ENCODE results near the gene VEGFA.

VEGFA gene

DNA sequence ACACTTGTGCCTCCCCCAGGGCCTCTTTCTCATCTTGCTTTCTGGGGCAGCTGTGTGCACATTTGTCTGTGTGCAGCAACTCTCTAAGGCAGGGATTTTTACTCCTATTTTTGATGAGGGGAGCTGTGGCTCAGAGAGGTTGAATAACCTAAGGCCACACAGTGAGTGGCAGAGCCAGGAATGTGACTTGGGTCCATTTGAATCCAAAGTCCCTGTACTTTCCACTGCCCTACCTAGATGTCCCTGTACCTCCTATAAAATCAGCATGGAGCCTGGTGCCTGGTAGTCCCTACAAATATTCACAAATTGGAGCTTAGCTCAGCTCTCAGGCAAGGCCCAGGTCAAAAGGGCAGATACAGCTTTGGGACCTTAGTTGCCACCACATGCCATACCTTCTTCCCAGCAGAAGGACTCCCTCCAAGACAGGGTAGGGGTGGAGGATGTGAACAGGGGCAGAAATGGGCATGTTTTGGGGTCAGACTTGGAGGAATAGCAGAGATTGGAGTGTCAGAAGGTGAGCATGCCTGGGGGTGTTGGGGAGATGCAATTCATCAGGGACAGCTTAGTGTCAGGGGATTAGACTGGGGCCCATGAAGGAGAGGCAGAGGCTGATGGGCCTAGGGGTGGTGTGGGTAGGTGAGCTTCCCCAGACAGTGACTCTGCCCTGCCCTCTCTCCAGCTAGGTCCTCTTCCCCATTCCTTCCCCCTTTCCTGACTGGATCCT lies 4.1 kb upstream of the VEGFA start:
- Histone ChIP-seq H3K9me3 (ENCODE audit: insufficient read depth, low read depth, low read length) (no peaks in the 10 kb centered on the region), H3K27me3 (ENCODE audit: insufficient read depth, low read length, poor library complexity, severe bottlenecking) (no peaks in the 10 kb centered on the region), H3K4me3 (ENCODE audit: low read length, poor library complexity, severe bottlenecking) (no peak overlapping the region), H3K79me2 (ENCODE audit: insufficient read depth, low read length) (peaks cover 9% of the 10 kb centered on the region), H3K9me2 (replicated peaks; ENCODE audit: low read depth, low read length) (no peaks in the 10 kb centered on the region), H3K4me1 (ENCODE audit: insufficient read depth, low read length, poor library complexity, severe bottlenecking) (peaks cover 4% of the 10 kb centered on the region), H3K4me2 (ENCODE audit: low read depth, low read length, poor library complexity, severe bottlenecking) (no peak overlapping the region), H4K20me1 (ENCODE audit: insufficient read depth, low read length, poor library complexity, severe bottlenecking) (peaks cover 4% of the 10 kb centered on the region), H3F3A (ENCODE audit: low read depth) (no peaks in the 10 kb centered on the region), H2AFZ (ENCODE audit: low read length) (no peak overlapping the region), H3K9ac (ENCODE audit: low read depth, low read length, poor library complexity, severe bottlenecking) (no peak overlapping the region), H3K36me3 (ENCODE audit: insufficient read depth, low read length) (no peaks in the 10 kb centered on the region)
- TF ChIP-seq, protein P1, sequence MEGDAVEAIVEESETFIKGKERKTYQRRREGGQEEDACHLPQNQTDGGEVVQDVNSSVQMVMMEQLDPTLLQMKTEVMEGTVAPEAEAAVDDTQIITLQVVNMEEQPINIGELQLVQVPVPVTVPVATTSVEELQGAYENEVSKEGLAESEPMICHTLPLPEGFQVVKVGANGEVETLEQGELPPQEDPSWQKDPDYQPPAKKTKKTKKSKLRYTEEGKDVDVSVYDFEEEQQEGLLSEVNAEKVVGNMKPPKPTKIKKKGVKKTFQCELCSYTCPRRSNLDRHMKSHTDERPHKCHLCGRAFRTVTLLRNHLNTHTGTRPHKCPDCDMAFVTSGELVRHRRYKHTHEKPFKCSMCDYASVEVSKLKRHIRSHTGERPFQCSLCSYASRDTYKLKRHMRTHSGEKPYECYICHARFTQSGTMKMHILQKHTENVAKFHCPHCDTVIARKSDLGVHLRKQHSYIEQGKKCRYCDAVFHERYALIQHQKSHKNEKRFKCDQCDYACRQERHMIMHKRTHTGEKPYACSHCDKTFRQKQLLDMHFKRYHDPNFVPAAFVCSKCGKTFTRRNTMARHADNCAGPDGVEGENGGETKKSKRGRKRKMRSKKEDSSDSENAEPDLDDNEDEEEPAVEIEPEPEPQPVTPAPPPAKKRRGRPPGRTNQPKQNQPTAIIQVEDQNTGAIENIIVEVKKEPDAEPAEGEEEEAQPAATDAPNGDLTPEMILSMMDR (conservative IDR thresholded peaks at IDR 0.05; ENCODE audit: low read length), result no peak
- no peak for TF ChIP-seq EZH2phosphoT487 (IDR thresholded peaks at IDR 0.05; ENCODE audit: borderline replicate concordance)

DNA sequence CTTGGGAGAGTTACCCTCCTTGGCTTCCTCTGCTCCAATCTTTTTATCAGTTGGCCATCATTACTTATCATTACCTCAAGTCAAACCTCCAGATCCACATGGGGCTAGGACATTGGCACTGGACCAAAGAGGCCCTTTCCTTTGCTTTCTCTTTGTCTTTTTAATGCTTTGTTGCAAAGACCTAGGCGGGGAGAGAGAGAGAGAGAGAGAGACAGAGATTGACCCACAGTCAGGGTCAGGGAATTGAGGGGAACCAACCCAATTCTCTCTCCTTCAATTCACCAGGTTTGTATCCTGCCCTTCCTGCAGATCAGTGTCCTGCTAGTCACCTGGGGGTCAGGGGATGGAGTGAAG lies 3.5 kb upstream of the VEGFA start:
- Histone ChIP-seq H3K36me3 (ENCODE audit: insufficient read depth, low read length) (no peaks in the 10 kb centered on the region), H2AFZ (ENCODE audit: low read length) (no peak overlapping the region), H3K4me2 (ENCODE audit: low read depth, low read length, poor library complexity, severe bottlenecking) (no peak overlapping the region)

DNA sequence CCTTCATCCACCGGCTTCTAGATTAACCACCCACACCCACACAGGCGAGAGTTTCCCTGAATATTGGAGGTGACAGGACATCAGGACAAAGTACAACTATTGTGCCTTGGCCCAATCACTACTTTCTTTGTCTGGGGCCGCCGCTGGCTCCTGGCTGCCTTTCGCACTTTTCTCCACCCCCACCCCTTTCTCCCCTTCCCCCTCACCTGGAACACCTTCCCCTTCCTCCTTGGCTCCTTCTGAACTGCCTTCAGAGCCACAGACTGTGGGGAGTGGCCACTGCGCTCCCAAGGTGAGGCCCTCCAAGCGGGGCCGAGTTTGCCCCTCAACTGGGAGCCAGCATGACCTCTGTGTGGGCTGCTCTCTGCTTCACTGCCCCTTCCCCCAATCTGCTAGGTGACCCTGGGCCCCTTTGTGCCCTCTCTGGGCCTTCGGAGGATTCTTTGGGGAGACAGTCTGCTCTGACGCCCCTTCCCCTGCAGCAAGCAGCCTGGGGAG lies 3.0 kb upstream of the VEGFA start:
- H3K9me3 ChIP-seq (ENCODE audit: insufficient read depth, low read depth, low read length), result no peaks in the 10 kb centered on the region
- no peaks in the 10 kb centered on the region for H3F3A ChIP-seq (ENCODE audit: low read depth)
- no peak overlapping the region for H3K4me3 ChIP-seq (ENCODE audit: low read length, poor library complexity, severe bottlenecking)
- H3K9me2 ChIP-seq (replicated peaks; ENCODE audit: low read depth, low read length), result no peaks in the 10 kb centered on the region
- H3K79me2 ChIP-seq (ENCODE audit: insufficient read depth, low read length), result peaks cover 20% of the 10 kb centered on the region
- H2AFZ ChIP-seq (ENCODE audit: low read length), result no peak overlapping the region
- peaks cover 4% of the 10 kb centered on the region for H4K20me1 ChIP-seq (ENCODE audit: insufficient read depth, low read length, poor library complexity, severe bottlenecking)
- no peaks in the 10 kb centered on the region for H3K36me3 ChIP-seq (ENCODE audit: insufficient read depth, low read length)
- H3K4me2 ChIP-seq (ENCODE audit: low read depth, low read length, poor library complexity, severe bottlenecking), result no peak overlapping the region
- H3K27me3 ChIP-seq (ENCODE audit: insufficient read depth, low read length, poor library complexity, severe bottlenecking), result no peaks in the 10 kb centered on the region
- H3K4me1 ChIP-seq (ENCODE audit: insufficient read depth, low read length, poor library complexity, severe bottlenecking), result peaks cover 5% of the 10 kb centered on the region
- TF ChIP-seq EZH2phosphoT487 (IDR thresholded peaks at IDR 0.05; ENCODE audit: borderline replicate concordance), result no peak
- TF ChIP-seq, protein P1 (conservative IDR thresholded peaks at IDR 0.05; ENCODE audit: low read length), result no peak
- no peak overlapping the region for H3K9ac ChIP-seq (ENCODE audit: low read depth, low read length, poor library complexity, severe bottlenecking)

More for the DNA sequence above, 3.5 kb upstream of the VEGFA start:
- Histone ChIP-seq H3F3A (ENCODE audit: low read depth) (no peaks in the 10 kb centered on the region), H4K20me1 (ENCODE audit: insufficient read depth, low read length, poor library complexity, severe bottlenecking) (peaks cover 4% of the 10 kb centered on the region), H3K4me1 (ENCODE audit: insufficient read depth, low read length, poor library complexity, severe bottlenecking) (peaks cover 4% of the 10 kb centered on the region), H3K79me2 (ENCODE audit: insufficient read depth, low read length) (peaks cover 14% of the 10 kb centered on the region), H3K9ac (ENCODE audit: low read depth, low read length, poor library complexity, severe bottlenecking) (no peak overlapping the region), H3K27me3 (ENCODE audit: insufficient read depth, low read length, poor library complexity, severe bottlenecking) (no peaks in the 10 kb centered on the region), H3K4me3 (ENCODE audit: low read length, poor library complexity, severe bottlenecking) (no peak overlapping the region), H3K9me2 (replicated peaks; ENCODE audit: low read depth, low read length) (no peaks in the 10 kb centered on the region), H3K9me3 (ENCODE audit: insufficient read depth, low read depth, low read length) (no peaks in the 10 kb centered on the region)
- no peak for TF ChIP-seq EZH2phosphoT487 (IDR thresholded peaks at IDR 0.05; ENCODE audit: borderline replicate concordance)
- TF ChIP-seq, protein P1 (conservative IDR thresholded peaks at IDR 0.05; ENCODE audit: low read length), result no peak

All from Loucy (cell line).